Measurements from ENCODE around the gene GNPTG.

GNPTG gene

GRCh38 chr16:1309888-1310831 is 41.6 kb upstream of the GNPTG start:
- no peak for TF ChIP-seq CTCF (IDR thresholded peaks at IDR 0.05; ENCODE audit: insufficient read depth, low read depth, low read length, missing control alignments)
- H3K4me3 ChIP-seq (ENCODE audit: low read length), result peak overlapping the region; percentile 88
- DNase-seq (ENCODE audit: low read depth), result peak; percentile 43

- H3K4me3 ChIP-seq (ENCODE audit: low read length), result peak overlapping the region; percentile 88
- no peak for TF ChIP-seq CTCF (IDR thresholded peaks at IDR 0.05; ENCODE audit: insufficient read depth, low read depth, low read length, missing control alignments)
- DNase-seq (ENCODE audit: low read depth), result peak; percentile 32
Observed at GRCh38 chr16:1310832-1311200, 40.9 kb upstream of the GNPTG start.

GRCh38 chr16:1311212-1311737 is 40.5 kb upstream of the GNPTG start:
- H3K4me3 ChIP-seq (ENCODE audit: low read length), result peak overlapping the region; percentile 88
- DNase-seq (ENCODE audit: low read depth), result no peak
- no peak for TF ChIP-seq CTCF (IDR thresholded peaks at IDR 0.05; ENCODE audit: insufficient read depth, low read depth, low read length, missing control alignments)

DNA sequence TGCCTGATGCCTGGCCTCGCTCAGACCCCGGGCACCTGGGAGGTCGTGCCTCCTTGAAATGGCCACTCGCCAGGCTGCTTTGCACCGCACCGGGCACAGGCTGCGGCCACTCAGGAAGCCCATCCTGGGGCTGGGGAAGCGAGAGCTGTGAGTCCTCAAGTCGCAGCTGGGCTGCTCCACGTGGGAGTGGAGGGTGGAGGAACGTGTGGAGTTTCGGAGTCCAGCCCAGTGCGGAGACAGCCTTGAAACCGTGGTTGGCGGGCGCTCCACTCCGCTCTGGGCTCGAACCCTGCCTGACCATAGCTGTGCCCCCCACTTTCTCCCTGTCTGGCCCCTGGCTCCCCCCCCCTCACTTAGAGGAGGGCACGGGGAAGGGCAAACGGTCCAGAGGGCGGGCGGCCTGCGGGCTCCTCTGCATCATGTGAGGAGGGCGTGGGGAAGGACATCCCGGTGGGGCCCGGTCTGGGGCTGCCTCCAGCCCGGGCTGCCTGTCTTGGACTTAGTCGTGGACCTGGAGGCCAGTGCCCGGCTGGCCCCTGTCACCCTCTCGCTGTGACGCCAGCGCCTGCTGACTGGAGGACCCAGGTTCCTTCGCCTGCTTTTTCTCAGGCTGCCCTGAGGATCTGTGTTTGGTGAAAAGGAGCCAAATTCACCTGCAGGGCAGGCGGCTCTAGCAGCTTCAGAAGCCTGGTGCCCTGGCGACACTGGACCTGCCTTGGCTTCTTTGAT is 39.8 kb upstream of the GNPTG start:
- peak overlapping the region; percentile 88 for H3K4me3 ChIP-seq (ENCODE audit: low read length)
- TF ChIP-seq CTCF (IDR thresholded peaks at IDR 0.05; ENCODE audit: insufficient read depth, low read depth, low read length, missing control alignments), result no peak
- no peak for DNase-seq (ENCODE audit: low read depth)

- DNase-seq (ENCODE audit: low read depth), result no peak
- no peak overlapping the region for H3K4me3 ChIP-seq (ENCODE audit: low read length)
- no peak for TF ChIP-seq CTCF (IDR thresholded peaks at IDR 0.05; ENCODE audit: insufficient read depth, low read depth, low read length, missing control alignments)
Observed at GRCh38 chr16:1312467-1312816, 39.3 kb upstream of the GNPTG start.

GRCh38 chr16:1312903-1313302 is 38.8 kb upstream of the GNPTG start:
- no peak for DNase-seq (ENCODE audit: low read depth)
- TF ChIP-seq CTCF (IDR thresholded peaks at IDR 0.05; ENCODE audit: insufficient read depth, low read depth, low read length, missing control alignments), result no peak
- no peak overlapping the region for H3K4me3 ChIP-seq (ENCODE audit: low read length)

Data from epithelial cell of esophagus (primary cell).